GM12878 (cell line): ENCODE data around the gene C10orf143. TPM values are rescaled to one million over a fixed set of nuclear protein-coding genes. Genes with fewer than 3 reads are reported as not detected.

Source experiments
- ATAC-seq: fragments of 200-7000 bp; cut with Tn5 transposase; 3 replicates; pipeline ENCODE4 v1.9.1; 2020; ENCODE audit warnings: mild to moderate bottlenecking, moderate library complexity
- BruUV-seq: library from RNA; stranded (reverse); fragments of 400-500 nt; replicated peaks from 2 replicates; lab custom pipeline; 2021; lab: Mats Ljungman, UMichigan
- CTCF ChIA-PET: fragments of 300-600 bp; sonication (Branson Sonifier 250); formaldehyde crosslinking; extraction: SDS; loops from one replicate; lab custom pipeline; 2021; ENCODE audit warnings: inconsistent platforms; lab: Yijun Ruan, JAX
- POLR2A ChIA-PET: fragments of 350-600 bp; formaldehyde crosslinking; extraction: SDS; loops from one replicate; lab custom pipeline; 2021; ENCODE audit warnings: inconsistent platforms; lab: Charles Lee
- RAD21 ChIA-PET: fragments of 300-600 bp; sonication (Branson Sonifier 250); formaldehyde crosslinking; loops from one replicate; lab custom pipeline; 2023; ENCODE audit warnings: antibody characterized with exemption; ENCODE audit not compliant: unreplicated experiment; lab: Charles Lee
- SMC1A ChIA-PET: fragments of 300-600 bp; sonication (Branson Sonifier 250); formaldehyde crosslinking; loops from one replicate; lab custom pipeline; 2023; ENCODE audit not compliant: unreplicated experiment, uncharacterized antibody; lab: Charles Lee
- DNase-seq: peaks from one replicate; pipeline ENCODE4 v3.0.0-alpha.2; 2011; ENCODE audit warnings: low read depth, low spot score
- FAIRE-seq: peaks from 3 replicates; lab custom pipeline; 2011; peaks lifted over from hg19 to GRCh38; lab: Jason Lieb, UNC
- H2AFZ ChIP-seq: 2 replicates; pipeline ENCODE4 v1.6.0; 2011; ENCODE audit warnings: low read depth, low read length, control low read depth; ENCODE audit not compliant: control insufficient read depth
- H3K27ac ChIP-seq: 2 replicates; pipeline ENCODE4 v1.5.1; 2011; ENCODE audit warnings: control low read depth; ENCODE audit not compliant: control insufficient read depth, insufficient read depth
- H3K27me3 ChIP-seq, 2 experiments: replicated peaks in 1 of 2; 2 replicates each; pipeline versions ENCODE4 v1.6.0 to v1.6.1; 2011; ENCODE audit warnings: low read length in 1 of 2; ENCODE audit not compliant: control insufficient read depth in 2 of 2, insufficient read depth in 2 of 2
- H3K36me3 ChIP-seq, 2 experiments: 2 replicates each; pipeline ENCODE4 v1.5.1; 2011; ENCODE audit warnings: low read length in 1 of 2; ENCODE audit not compliant: control insufficient read depth in 2 of 2, insufficient read depth in 2 of 2
- H3K4me1 ChIP-seq: 2 replicates; pipeline ENCODE4 v1.6.1; 2011; ENCODE audit warnings: mild to moderate bottlenecking, low read length, moderate library complexity, mixed read lengths; ENCODE audit not compliant: control insufficient read depth, insufficient read depth
- H3K4me2 ChIP-seq: 2 replicates; pipeline ENCODE4 v1.6.0; 2011; ENCODE audit warnings: control low read depth; ENCODE audit not compliant: control insufficient read depth, insufficient read depth
- H3K4me3 ChIP-seq: fragments of 200-600 bp; sonication (generic); 2 replicates; pipeline ENCODE4 v1.5.1; 2016
- H3K79me2 ChIP-seq: 2 replicates; pipeline ENCODE4 v1.6.0; 2011; ENCODE audit warnings: low read length; ENCODE audit not compliant: control insufficient read depth, insufficient read depth
- H3K9ac ChIP-seq: 2 replicates; pipeline ENCODE4 v1.8.0; 2011; ENCODE audit warnings: low read length, control low read depth, mixed read lengths; ENCODE audit not compliant: control insufficient read depth, insufficient read depth
- H3K9me3 ChIP-seq: replicated peaks from 3 replicates; pipeline ENCODE4 v1.5.1; 2011; ENCODE audit warnings: mild to moderate bottlenecking, low read length; ENCODE audit not compliant: control insufficient read depth, insufficient read depth
- H4K20me1 ChIP-seq: 2 replicates; pipeline ENCODE4 v1.6.0; 2011; ENCODE audit not compliant: control insufficient read depth, insufficient read depth
- GATAD2B ChIP-seq: fragments of 450-650 bp; conservative IDR thresholded peaks from 2 replicates; pipeline ENCODE4 v1.6.1; 2017; ENCODE audit warnings: low read depth, mild to moderate bottlenecking, moderate library complexity
- SMARCA5 ChIP-seq: fragments of 450-650 bp; IDR thresholded peaks from 2 replicates; pipeline ENCODE4 v1.6.1; 2017; ENCODE audit warnings: mild to moderate bottlenecking
- TCF3 ChIP-seq: IDR thresholded peaks from 2 replicates; pipeline ENCODE4 v1.6.1; 2012; ENCODE audit warnings: low read depth, mild to moderate bottlenecking, low read length, borderline replicate concordance; ENCODE audit not compliant: insufficient read depth
- WRNIP1 ChIP-seq: IDR thresholded peaks from 2 replicates; pipeline ENCODE4 v1.6.1; 2011; ENCODE audit warnings: low read depth, low read length, improper control_type of control experiment, borderline replicate concordance
- WGBS: methylation state at CpG from one replicate; pipeline ENCODE4 v1.1.6; 2016; ENCODE audit warnings: low lambda C conversion rate; ENCODE audit not compliant: insufficient replicate concordance, insufficient coverage; ENCODE audit errors: missing lambda C conversion rate; 5-methylcytosine and 5-hydroxymethylcytosine counted together
- in situ Hi-C: fragments of 300-500 bp; cut with MboI; formaldehyde crosslinking; loops from 9 replicates; pipeline ENCODE4 v1.14.3; 2018; ENCODE audit warnings: mixed read lengths
- intact Hi-C: fragments of 100-400 bp; cut with micrococcal nuclease; formaldehyde crosslinking; loops from one replicate; pipeline ENCODE4 v1.14.2; 2022; ENCODE audit not compliant: unreplicated experiment
- polyA plus RNA-seq, 11 experiments: library from polyadenylated mRNA; depleted of rRNA in 4 of 11; unstranded in 6 of 11; stranded (reverse) in 5 of 11; fragments of >200 nt; fragmentation: Nextera tagmentation in 4 of 11; fragmentation: Illumina TruSeq in 1 of 11; extraction: Ambion mirVana in 4 of 11; extraction: Trizol in 1 of 11; gene quantifications; 1 replicate in 1 of 11; 2 replicates in 10 of 11; pipeline versions ENCODE4 v1.2.1 to v1.2.3, GENCODE V29; 2011 to 2016; ENCODE audit warnings: inconsistent platforms in 2 of 11, missing spikeins in 2 of 11, low read depth in 1 of 11
- total RNA-seq, 4 experiments: library from RNA; depleted of rRNA in 3 of 4; stranded (reverse); fragments of >200 nt in 3 of 4; fragmentation: Illumina TruSeq in 1 of 4; extraction: Trizol in 1 of 4; gene quantifications; 2 replicates each; pipeline versions ENCODE4 v1.2.1 to v1.2.3, GENCODE V29; 2013 to 2021
- TF ChIP-seq, protein P1 (sequence below): fragments of 450-650 bp; formaldehyde crosslinking; IDR thresholded peaks from 2 replicates; pipeline ENCODE4 v1.5.0; 2022; ENCODE audit warnings: mild to moderate bottlenecking, missing genetic modification characterization
- TF ChIP-seq, protein P2 (sequence below): fragments of 450-650 bp; IDR thresholded peaks from 2 replicates; pipeline ENCODE4 v1.6.1; 2017; ENCODE audit warnings: mild to moderate bottlenecking, low read depth, inconsistent platforms; ENCODE audit not compliant: poor library complexity, severe bottlenecking

Gene C10orf143
- total and polyA plus RNA-seq, 10 of the 15 experiments (the other 5 are each of a cell fraction or from before 2014, with no cell fraction given): 0.64 to 7.9 (median 2.6) TPM

DNA sequence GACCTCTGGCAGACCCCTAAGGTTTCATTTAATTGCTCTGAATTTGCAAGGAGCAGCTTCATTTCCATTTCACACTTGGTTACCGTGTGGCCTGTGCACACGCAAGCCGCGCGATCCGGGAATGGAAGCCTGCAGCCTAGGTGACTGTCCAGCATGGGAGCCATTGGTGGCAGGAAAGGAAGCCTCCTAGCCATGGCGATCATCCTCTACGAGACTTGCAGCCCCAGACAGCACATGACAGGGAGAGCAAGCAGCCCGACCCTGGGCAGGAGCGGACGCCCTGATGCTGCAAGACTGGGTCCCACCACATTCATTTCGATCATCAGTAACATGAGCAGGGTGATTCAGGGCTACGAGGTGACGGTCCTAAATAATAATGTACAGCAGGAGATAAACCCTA, 33.9 kb downstream of the C10orf143 start (continued):
- TF ChIP-seq WRNIP1 (no peak), SMARCA5 (no peak), TCF3 (no peak)
- TF ChIP-seq, protein P1, sequence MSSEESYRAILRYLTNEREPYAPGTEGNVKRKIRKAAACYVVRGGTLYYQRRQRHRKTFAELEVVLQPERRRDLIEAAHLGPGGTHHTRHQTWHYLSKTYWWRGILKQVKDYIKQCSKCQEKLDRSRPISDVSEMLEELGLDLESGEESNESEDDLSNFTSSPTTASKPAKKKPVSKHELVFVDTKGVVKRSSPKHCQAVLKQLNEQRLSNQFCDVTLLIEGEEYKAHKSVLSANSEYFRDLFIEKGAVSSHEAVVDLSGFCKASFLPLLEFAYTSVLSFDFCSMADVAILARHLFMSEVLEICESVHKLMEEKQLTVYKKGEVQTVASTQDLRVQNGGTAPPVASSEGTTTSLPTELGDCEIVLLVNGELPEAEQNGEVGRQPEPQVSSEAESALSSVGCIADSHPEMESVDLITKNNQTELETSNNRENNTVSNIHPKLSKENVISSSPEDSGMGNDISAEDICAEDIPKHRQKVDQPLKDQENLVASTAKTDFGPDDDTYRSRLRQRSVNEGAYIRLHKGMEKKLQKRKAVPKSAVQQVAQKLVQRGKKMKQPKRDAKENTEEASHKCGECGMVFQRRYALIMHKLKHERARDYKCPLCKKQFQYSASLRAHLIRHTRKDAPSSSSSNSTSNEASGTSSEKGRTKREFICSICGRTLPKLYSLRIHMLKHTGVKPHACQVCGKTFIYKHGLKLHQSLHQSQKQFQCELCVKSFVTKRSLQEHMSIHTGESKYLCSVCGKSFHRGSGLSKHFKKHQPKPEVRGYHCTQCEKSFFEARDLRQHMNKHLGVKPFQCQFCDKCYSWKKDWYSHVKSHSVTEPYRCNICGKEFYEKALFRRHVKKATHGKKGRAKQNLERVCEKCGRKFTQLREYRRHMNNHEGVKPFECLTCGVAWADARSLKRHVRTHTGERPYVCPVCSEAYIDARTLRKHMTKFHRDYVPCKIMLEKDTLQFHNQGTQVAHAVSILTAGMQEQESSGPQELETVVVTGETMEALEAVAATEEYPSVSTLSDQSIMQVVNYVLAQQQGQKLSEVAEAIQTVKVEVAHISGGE: no peak

DNA sequence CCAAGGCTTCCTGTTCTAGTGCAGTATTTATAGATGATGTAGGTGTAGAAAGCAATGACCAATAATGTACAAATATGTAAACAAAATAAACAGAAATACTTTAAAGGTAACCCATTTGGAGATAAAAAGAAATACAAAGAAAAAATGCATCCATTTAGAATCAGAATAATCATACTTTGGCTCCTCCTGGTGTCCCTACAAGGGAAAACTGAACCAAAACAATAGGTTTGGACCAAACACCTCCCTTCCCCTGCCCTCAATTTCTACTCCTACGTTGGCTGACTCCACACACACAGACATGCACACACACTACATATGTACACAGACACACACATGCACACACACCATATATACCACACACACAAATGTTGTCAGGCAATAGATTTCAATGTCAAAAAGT, 36.0 kb downstream of the C10orf143 start:
- CTCF ChIA-PET: no interaction called here
- Histone ChIP-seq H3K9me3 (no peaks in the 10 kb centered on the region), H3K36me3 (no peaks in the 10 kb centered on the region), H3K79me2 (no peaks in the 10 kb centered on the region), H3K4me1 (no peaks in the 10 kb centered on the region), H3K4me3 (no peak overlapping the region), H2AFZ (no peak overlapping the region), H3K27ac (no peak overlapping the region), H3K4me2 (no peak overlapping the region), H3K9ac (no peak overlapping the region), H3K27me3 (no peaks in the 10 kb centered on the region), H4K20me1 (no peaks in the 10 kb centered on the region)
- TF ChIP-seq, protein P2, sequence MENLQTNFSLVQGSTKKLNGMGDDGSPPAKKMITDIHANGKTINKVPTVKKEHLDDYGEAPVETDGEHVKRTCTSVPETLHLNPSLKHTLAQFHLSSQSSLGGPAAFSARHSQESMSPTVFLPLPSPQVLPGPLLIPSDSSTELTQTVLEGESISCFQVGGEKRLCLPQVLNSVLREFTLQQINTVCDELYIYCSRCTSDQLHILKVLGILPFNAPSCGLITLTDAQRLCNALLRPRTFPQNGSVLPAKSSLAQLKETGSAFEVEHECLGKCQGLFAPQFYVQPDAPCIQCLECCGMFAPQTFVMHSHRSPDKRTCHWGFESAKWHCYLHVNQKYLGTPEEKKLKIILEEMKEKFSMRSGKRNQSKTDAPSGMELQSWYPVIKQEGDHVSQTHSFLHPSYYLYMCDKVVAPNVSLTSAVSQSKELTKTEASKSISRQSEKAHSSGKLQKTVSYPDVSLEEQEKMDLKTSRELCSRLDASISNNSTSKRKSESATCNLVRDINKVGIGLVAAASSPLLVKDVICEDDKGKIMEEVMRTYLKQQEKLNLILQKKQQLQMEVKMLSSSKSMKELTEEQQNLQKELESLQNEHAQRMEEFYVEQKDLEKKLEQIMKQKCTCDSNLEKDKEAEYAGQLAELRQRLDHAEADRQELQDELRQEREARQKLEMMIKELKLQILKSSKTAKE: no peak
- no peak for TF ChIP-seq GATAD2B
- FAIRE-seq (no peak), DNase-seq (no peak), ATAC-seq (no peak)
- intact Hi-C loops: no loop called here
- SMC1A ChIA-PET: no interaction called here
- in situ Hi-C loops: no loop called here
- BruUV-seq: no TSS peak
- POLR2A ChIA-PET: no interaction called here
- RAD21 ChIA-PET: no interaction called here
- 7% methylated on average over 1 of the region's 1 CpG for WGBS
